HG03135 (cell line): Measurements from ENCODE around the gene PDLIM7.

Experiments used
- ATAC-seq: cut with Tn5 transposase; IDR thresholded peaks from one replicate; pipeline ENCODE4 v1.9.1; 2021; ENCODE audit warnings: mild to moderate bottlenecking, moderate library complexity; ENCODE audit not compliant: unreplicated experiment

PDLIM7 gene

GRCh38 chr5:177446200-177447065 is 51.0 kb downstream of the PDLIM7 start, which contains the start of gene PRR7:
Gene PRR7, plus strand, starts transcription at chr5:177446814. Its CDS starts 8,254 bp downstream, at chr5:177455068.
- peak; percentile 52 for ATAC-seq

DNA sequence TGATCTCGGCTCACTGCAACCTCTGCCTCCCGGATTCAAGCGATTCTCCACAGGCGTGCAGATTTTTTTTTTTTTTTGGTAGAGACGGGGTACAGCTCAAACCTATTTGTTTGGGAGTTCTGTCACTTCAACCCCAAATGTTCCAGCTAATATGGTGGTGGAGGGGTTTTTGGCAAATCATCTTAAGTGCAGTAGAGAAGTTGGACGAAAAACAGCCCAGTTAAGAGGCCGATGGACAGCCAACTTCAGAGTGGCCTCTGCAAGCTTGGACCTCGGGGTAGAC is 51.5 kb downstream of the PDLIM7 start:
- no peak for ATAC-seq

DNA sequence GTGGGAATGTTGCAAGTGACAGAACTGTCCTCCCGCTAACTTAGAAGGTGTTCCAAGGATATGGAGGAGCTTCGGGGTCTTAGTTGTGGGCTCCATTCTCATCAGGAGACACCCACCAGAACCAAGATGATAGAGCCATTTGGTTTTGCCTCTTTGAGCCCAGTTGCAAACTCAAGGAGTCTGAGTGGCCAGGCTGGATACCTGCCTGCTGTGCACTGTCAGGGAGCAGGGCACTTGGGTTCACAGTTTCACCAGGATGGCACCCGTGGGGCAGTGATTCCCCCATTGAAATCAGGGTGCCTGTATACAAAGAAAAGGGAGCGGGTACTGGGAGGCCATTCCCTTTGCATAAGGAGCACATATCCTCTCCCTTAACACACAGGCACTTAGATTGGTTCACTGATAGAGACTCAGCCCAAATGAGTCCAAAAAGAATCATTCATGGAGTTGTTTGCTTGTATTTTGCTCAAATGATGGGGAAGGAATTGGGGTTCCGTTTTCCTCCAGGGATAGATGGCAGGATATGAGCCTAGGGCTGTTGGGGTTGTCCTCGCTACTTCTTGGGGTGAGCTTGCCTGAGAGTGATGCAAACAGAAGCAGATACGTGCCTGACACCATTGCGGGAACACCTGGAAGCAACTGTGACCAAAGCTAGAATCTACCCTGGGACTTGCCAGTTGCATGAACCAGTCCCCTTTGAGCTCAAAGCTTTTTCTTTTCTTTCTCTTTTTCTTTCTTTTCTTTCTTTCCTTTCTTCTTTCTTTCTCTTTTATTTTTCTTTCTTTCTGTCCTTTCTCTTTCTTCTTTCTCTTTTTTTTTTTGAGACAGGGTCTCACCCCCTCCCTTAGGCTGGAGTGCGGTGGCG is 52.1 kb downstream of the PDLIM7 start:
- no peak for ATAC-seq

DNA sequence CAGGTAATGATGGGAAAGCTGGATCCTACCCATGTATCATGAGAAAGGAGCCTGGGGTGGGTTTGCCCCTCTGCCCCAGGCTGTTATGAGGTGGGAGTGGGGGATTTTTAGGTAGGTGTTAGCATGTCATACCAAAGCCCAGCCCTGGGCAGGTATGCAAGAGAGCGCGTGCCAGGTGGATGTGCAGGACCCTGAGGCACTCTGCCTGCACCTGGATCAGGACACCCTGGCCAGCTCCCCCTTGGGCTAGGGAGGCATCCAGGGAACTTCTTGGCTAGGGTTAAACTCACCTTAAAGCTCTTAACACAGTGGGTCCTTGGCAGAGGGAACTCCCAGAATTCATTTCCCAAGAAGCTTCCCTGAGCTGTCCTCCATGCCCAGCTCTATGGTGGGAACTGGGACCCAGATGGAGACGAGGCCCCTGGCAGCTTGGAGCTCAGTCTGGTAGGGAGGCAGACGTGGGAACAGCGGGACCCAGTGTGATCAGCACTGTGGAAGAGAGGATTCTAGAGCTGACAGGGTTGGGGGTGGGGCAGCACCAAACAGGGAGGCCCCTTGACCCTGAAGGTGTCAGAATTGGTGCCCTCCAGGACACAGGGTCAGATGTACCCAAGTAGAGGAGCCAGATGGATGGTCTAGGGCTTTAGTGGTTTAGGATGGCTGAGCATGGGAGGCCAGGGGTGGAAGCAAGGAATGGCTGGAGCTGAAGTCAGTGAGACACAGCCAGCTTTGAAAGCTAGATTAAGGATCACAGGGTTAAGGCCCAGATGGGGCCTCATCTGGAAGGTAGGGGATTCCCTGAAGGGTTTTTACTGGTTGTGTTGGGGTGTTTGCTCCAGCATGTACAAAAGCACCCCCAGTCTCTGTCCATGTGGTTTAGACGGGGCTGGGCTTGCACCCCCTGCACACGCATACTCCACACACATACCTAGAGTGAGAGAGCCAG is 53.0 kb downstream of the PDLIM7 start:
- ATAC-seq = no peak

DNA sequence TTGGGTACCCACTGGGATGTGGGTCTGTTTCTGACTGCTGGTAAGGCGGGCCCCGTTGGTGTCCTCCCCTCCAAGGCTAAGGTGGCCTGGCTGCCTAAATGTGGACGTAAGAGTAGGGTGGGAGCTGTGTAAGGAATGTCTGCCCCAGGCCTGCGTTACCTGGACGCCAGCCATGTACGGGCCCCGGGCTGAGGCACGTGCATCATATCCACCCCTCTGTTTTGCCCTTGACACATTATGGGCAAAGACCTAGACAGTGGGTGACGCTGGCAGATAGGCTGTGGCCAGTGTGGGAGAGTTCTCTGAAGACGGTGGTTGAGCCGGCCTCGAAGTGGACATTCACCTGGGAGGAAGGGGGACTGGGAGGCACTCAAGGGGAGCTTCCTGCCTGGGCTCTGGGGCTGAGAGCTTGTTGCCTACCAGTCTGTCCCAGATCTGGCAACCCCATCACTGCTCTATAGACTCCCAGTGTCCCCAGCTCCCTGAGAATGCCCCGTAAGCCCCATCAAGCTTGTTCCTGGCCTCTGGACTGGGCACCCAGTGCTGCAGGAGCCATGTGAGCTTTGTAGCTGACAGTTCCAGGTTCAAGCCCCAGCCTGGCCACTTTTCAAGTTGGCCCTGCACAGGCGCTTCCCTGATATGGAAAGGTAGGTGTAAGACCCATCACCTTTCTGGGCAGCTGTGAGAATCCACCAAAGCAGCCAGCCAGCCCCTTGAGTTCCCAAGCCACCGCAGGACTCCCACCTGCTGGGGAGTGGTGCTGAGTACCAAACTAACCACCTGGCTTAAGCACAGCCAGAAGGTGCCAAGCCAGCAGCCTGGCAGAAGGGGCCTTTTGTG is 54.0 kb downstream of the PDLIM7 start:
- ATAC-seq = no peak

DNA sequence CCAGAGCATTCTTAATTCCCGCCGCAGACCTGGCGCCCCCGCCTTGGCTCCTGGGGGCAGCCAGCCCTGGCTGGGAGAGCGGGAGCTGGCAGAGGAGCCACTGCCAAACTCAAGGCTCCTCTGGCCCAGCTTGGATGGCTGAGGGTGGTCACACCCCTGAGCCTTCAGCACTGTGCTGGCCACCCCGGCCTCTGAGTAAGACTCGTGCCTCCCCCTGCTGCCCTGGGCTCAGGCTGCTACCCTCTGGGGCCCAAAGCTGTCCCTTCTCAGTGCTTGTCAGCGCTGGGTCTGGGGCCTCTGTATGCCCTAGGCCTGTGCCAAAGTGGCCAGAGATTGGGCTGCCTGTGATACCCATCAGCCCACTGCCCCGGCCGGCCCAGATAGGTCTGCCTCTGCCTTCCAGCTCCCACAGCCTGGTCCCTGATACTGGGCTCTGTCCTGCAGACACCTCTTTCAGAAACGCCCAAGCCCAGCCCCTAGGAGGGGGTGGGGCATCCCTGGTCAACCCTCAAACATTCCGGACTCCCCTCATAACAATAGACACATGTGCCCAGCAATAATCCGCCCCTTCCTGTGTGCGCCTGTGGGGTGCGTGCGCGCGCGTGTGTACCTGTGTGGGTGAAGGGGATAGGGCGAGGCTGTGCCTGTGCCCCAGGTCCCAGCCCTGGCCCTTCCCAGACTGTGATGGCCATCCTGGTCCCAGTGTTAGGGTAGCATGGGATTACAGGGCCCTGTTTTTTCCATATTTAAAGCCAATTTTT is 55.2 kb downstream of the PDLIM7 start:
- ATAC-seq = no peak

- ATAC-seq = no peak
Measured at GRCh38 chr5:177440990-177441780, 56.2 kb downstream of the PDLIM7 start.

GRCh38 chr5:177440211-177440989 is 57.0 kb downstream of the PDLIM7 start:
- ATAC-seq = no peak

DNA sequence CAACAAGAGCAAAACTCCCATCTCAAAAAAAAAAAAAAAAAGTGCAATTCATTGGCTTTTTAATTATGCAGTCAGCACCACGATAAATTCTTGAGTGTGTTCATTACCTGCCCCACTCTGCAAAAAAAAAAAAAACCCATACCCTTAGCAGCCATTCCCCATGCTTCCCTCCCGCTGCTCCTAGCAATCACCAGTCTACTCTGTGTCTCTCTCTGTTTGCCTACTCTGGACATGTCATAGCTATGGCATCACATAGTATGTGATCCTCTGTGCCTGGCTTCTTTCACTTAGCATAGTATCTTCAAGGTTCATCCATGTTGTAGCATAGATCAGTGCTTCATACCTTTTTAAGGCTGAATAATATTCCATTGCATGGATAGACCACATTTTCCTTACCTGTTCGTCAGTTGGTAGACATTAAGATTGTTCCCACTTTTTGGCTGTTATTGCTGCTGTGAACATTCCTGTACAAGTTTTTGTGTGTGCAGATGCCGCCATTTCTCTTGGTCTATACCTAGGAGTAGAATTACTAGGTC is 57.8 kb downstream of the PDLIM7 start:
- no peak for ATAC-seq

GRCh38 chr5:177438468-177438867 is 58.9 kb downstream of the PDLIM7 start:
- no peak for ATAC-seq

DNA sequence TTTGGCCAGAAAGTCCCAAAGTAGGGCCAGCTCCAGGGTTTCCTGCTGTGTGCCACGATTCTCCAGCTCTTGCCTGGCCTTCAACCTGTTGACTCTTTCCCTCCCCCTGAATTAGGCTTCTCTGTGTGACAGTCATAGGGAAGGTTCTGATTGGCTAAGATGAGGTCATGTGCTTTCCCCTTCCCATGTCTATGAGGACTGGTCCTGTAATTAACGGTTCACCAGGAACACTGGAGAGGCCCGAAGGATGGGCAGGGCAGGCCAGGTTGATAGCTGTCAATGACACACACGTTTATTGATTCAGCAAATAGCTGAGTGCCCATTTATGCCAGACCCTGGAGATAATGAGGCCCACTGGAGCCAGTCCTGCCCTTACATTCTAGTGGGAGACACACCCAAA is 59.8 kb downstream of the PDLIM7 start:
- ATAC-seq = no peak

GRCh38 chr5:177435847-177436536 is 61.4 kb downstream of the PDLIM7 start:
- no peak for ATAC-seq

- no peak for ATAC-seq
Measured at GRCh38 chr5:177434942-177435738, 62.3 kb downstream of the PDLIM7 start.

DNA sequence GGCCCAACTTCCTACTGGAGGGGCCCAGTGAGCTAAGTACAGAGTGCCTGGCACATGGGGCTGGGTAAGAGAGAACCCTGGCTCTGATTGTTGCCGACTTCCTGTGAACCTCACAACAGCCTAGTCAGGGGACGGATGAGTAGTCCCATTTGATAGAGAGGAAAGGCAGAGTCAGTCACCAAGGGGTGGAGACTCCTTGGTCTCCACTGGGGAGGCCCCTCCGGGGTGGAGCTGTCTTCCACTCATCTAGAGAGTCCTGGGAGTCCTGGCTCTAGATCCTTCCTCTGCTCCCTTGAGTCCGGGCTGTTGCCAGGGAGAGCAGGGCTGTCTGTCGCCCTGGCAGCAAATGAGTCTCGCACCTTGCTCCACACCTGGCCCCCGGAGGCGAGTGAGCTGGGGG is 63.0 kb downstream of the PDLIM7 start:
- no peak for ATAC-seq

DNA sequence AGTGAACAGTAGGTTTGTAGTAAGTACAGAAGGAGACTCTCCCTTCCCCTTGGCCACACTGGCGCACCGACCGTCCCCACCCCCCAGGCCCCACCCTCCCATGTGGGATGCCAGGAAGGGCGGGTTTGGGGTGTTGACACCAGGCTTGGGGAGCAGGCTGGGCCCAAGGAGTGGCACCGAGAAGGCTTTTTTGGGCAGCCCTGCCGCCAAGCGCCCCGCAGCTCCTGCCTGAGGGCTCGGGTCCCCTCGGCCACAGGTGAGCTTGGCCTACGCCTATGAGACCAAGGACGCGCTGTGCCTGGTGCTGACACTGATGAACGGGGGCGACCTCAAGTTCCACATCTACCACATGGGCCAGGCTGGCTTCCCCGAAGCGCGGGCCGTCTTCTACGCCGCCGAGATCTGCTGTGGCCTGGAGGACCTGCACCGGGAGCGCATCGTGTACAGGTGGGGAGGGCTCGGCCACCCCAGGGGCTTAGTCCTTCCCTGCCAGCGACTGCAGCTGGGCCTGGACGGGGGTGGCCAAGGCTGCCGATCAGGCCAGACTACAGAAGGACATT is 63.7 kb downstream of the PDLIM7 start:
- ATAC-seq = no peak
